ENCODE data around the gene EYS. TPM values are rescaled to one million over a fixed set of nuclear protein-coding genes. Genes with fewer than 3 reads are reported as not detected.

Gene EYS
- total and polyA plus RNA-seq, 2 of the 8 experiments (the other 6 are each of a cell fraction or from before 2014, with no cell fraction given): 0.05 to 0.13 TPM

DNA sequence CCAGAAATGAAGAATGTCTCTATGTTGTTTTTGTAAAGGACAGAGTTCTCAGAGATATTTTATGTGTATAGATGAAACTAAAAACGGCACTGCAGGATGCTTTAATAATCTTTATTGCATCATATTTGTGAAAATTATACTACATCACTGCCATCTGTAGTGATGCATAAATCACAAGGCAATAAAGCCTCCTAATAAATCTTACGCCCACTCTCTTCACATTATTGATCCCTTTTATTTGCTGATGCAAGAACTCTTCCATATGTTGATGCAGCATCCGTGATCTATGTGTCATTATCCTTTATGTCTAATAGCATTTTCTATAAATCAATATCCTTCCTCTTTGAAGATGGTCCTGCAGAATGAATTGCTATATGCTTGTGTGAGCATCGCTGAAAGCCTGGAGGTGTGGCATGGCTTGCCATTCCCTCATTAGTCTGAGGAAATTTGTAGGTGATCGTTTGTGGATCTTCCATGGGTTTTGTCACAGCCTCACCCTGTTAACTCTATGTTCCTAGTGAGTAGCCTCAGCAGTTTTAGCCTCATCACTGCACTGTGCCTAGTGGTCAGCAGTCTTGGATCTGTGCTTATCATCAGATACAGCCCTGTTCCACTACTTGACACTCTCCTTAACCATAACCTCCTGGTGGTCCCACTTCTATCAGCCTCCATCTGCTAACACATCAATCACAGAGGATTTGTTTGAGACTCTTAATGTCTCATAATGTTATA is 983.5 kb downstream of the EYS start (continued):
- TF ChIP-seq, protein P1, sequence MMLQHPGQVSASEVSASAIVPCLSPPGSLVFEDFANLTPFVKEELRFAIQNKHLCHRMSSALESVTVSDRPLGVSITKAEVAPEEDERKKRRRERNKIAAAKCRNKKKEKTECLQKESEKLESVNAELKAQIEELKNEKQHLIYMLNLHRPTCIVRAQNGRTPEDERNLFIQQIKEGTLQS (IDR thresholded peaks at IDR 0.05; ENCODE audit: insufficient read depth, low read depth, low read length): no peak
- TF ChIP-seq EP300 (IDR thresholded peaks at IDR 0.05; ENCODE audit: borderline replicate concordance in 1 of 2, low read depth in 2 of 2, low read length in 2 of 2) (no peak), RBBP5 (IDR thresholded peaks at IDR 0.05; ENCODE audit: borderline replicate concordance, low read depth, low read length) (no peak), SAP30 (IDR thresholded peaks at IDR 0.05; ENCODE audit: insufficient read depth, insufficient replicate concordance, low read length) (no peak), TEAD4 (IDR thresholded peaks at IDR 0.05; ENCODE audit: low read depth, low read length) (no peak)

Measured in H1 (cell line).